NCI-H146 (cell line): ENCODE results near the gene CDC73.
"Not testable (repeated sequence)": the region's sequence is repeated elsewhere in the genome, so short reads cannot be mapped to it uniquely, and the experiment has no call there.

Source experiments
- DNase-seq: peaks from one replicate; lab custom pipeline; 2025; lab: John Stamatoyannopoulos, UW

The CDC73 gene

DNA sequence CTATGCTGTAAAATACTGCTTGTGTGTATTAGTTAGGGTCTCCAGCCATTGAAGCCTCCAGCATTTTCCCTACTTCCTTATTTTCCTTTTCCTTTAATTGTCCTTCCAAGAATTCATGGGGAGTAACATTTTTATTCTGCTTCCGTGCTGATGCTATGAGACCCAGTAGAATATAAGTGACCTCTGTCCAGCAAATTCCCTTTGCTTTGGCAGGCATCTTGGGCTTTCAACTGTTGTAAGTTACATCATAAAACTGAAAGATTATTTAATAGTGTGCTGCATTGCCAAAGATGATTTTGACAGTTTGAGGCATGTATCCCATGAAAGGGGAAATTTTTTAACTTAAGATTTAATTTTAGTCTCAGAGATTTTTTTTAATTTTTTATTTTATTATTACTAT, 112.7 kb downstream of the CDC73 start:
- DNase-seq: no peak

DNA sequence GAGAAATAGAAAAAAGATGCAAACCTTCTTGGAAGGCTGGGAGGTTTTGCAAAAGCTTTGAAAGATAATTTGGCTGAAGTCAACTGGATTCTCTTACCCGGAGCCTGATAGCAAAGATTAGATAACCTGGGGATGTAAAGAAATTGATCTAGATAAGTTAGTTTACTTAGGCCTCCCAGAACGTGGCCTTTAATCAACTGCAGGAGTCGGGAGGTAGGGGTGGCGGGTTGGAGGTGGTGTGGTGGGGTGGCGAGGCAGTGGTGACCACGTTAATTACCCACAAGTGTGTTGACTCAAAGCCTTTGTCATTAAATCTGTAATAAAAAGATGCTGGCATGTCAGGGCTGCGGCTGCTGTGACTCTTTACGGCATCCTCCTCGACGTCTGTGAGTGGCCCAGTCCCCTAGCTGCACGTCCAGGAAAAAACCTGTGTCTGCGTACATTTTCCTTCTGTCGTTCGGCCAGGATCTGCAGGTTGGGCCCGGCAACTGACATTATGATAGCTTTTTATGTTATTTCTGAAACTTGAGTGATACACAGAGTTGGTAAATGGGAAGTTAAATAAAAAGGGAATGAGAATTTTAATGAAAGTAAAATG, 115.6 kb downstream of the CDC73 start:
- DNase-seq: no peak

DNA sequence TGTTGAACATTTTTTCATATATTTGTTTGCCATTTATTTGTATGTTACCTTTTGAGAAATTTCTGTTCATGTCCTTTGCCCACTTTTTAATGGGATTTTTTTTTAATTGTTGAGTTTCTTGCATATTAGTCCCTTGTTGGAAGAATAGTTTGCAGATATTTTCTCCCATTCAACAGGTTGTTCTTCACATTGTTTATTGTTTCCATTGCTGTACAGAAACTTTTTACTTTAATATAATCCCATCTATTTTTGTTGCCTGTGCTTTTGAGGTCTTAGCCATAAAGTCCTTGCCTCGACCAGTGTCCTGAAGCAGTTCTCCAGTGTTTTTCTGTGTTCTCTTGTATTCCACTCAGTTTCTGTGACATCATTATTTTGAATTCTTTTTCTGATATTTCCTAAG, 118.8 kb downstream of the CDC73 start:
- no peak for DNase-seq

DNA sequence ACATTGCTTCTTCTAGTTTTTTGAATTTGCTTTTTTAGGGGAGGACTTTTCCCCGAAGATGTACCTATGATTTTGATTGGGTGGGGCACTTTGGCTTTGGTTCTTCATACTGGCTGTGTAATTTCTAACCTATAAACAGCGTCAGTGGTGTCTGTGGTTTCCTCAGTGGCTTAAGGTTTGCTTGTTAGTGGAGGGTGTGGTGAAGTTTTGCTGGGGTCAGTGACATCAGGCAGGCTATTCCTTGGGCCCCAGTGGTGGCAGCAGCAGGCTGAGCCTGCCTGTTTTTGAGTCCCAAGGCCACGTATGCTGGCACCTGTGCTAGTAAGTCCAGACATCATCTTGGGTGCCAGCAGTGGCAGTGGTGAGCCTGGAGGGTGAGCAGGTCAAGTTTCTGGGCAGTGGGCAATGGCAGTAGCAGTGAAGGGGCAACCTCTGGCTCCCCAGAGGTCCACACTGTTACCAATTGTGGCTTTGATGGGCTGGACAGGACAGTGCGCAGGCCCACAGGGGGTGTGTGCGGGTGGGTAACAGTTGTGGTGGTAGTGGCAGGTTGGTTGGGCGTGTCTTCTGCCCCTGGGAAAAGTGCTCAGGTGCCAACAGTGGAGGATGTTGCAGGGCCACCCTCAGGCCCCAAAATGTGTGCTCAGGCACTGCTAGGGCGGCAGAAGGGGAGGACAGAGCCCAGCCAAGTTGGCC, 119.4 kb downstream of the CDC73 start:
- no peak for DNase-seq

DNA sequence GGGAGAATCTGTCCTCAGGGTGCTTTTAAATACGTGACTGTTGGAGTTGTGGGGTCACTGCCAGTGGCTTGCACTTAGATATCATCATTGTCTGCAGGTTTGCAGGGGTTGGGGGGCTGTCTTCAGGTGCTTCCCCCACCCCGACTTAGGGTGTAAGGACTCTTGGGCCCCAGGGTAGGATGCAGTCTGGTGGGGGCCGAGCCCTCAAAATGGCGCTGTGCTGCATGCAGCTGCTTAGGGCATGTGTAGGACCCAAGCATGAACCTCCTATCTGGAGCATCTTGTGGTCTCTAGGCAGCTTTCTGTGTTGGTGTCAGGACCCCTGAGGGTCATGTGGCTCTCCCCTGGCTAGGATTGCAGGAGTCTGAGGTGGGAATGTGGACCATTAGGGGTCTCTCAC, 120.2 kb downstream of the CDC73 start:
- no peak for DNase-seq

DNA sequence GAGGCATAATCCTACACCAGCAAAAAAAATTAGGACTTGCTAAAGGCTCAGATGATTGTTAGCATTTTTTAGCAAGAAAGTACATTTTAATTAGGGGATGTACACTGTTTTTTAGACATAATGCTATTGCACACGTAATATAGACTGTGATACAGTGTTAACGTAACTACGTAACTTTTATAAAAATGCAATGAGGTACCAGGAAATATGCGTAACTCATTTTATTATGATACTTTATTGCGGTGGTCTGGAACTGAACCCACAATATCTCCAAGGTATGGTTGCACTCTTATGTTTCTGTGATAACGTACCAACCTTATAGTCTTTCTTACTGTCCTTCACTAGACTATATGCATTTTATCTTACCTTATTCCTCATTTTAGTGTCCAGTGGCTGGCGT, 127.4 kb downstream of the CDC73 start:
- DNase-seq: no peak

DNA sequence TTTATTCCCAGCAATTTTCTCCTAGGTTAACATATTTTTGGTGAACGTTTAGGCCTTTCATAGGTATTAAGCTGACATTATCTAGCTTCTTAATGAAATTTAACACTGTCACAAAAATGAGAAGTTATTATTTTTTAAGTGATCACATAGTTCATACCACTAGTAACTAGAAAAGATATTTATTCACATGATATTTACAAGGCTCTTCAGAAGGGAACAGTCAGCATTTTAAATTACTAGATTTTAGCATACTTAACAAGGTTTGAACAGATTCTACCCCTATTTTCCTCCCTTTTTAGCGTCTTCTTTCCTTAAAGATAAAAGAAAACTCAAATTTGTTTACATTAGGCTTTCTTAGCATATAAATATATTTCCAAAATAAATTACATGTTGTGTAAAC, 130.1 kb downstream of the CDC73 start:
- DNase-seq: no peak

DNA sequence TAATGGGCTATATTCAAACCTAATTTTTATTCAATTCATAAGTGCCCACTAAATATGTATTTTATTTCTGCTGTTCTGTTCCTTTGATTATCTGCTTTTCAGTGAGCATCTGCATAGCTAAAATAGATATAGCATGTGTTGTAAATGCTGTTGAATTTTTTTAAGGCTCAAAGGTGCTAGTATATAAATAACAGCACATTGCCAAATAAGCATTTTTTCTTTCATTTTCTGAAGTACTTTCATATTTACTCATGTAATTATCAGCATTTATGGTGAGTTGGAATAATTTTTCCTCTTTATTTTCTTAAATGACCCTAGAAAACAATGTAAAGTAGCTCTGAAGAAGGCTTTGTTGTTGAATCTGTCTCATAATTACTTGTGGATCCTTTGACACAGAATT, 134.2 kb downstream of the CDC73 start:
- DNase-seq: peak; percentile 17

DNA sequence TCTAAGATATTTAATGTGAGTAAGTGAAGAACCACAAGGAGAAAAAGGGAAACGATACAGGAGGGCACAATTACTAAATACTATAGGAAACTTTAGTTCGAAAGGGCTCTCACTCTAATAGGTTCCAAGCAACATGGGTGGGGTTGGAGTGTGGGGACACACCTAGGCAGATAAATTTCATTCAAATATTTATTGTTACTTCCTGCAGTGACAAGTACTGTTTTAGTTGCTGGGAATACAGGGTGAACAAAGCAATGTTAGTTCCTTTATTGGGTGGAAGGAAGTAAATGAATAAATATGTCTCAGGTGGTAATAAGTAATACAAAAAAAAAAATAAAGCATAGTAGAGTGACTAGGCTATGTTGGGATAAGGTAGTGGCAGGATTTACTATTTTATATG, 137.8 kb downstream of the CDC73 start:
- no peak for DNase-seq

DNA sequence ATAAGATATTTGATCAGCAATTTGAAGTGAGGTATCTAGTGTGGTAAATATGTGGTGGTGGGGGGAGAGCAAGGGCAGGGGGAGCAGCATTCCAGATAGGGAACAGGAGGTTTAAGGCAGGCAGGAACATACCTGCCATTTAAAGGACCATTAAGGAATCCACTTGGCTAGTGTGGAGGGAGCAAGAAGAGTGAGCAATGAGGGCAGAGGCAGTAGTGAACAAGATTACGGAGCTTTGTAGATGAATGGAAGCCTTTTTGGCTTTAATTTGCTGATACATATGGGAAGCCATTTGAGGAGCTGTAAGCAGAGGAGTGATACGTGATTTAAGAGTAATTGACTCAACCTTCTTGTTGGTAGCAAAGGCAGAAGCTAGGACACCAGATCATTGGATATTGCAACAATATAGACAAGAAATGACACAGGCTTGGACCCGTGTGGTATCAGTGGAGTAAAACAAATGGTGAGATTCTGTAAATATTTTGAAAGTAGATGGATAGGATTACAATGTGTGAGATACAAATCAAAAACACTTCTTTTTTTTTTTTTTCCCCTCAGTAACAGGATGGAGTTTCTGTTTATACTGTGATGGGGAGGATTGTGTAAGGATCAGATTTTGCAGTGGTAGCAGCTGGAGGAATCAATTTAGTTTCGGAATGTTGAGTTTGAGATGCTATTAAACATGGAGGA, 138.4 kb downstream of the CDC73 start:
- DNase-seq: no peak

DNA sequence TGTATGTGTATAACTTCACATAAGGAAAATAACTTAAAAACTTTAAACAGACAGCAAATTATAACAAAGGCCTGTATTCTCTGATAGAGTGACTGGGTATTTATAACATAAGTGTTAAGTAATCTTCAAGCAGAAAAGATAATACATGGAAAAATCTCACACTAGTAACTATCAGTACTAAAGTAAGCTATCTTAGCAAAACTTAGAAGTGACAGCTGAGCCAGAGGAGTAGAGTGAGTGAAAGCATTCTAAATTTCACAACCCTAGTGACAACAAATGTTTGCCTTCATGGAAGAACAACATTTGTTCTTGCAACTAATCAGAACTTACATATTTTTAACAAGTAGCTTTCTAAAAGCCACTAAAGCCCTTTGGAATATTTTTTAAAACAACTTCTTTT, 139.1 kb downstream of the CDC73 start:
- no peak for DNase-seq

DNA sequence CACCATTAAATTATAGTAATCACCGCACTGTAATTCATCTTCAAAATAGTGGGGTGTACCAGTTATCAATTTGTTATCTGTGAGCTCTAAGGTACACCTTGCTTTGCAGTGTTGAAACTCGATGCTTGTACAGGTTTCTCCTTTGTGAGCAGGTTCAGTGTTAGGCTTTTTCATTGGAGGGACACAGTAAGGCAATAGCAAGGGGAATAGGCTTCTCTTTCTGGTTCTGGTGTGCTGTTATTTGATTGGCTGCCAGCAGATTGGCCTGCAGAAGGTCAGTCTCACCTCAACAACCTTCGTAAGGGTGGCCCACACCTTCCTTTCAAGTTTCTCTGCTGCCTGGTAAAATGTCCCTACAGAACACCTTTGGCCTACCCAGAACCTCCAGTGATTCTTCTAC, 140.8 kb downstream of the CDC73 start:
- no peak for DNase-seq

DNA sequence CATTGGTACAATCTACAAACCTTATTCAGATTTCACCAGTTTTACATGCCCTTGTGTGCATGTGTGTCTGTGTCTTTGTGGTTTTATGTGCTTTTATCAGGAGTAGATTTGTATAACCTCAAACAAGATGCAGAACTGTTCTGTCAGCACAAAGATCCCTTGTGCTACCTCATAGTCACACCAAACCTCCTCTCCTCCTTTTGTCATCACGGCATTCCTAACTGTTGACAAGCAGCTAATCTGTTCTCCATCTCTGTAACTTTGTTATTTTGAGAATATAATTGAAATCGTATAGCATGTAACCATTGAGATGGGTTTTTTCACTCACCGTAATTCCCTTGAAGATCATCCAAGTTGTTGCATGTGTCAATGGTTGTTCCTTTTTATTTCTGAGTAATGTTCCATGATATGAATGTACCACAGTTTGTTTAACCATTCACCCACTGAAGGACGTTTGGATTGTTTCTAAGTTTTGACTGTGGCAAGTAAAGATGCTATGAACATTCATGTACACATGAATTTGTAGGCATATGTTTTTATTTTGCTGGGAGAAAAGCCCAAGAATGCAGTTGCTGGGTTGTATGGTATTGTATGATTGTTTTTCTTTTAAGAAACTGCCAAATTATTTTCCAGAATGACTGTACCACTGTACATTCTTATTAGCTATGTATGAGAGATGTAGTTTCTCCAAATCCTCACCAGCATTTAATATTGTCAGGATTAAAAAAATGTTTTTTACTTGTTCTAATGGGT, 142.7 kb downstream of the CDC73 start:
- no peak for DNase-seq

DNA sequence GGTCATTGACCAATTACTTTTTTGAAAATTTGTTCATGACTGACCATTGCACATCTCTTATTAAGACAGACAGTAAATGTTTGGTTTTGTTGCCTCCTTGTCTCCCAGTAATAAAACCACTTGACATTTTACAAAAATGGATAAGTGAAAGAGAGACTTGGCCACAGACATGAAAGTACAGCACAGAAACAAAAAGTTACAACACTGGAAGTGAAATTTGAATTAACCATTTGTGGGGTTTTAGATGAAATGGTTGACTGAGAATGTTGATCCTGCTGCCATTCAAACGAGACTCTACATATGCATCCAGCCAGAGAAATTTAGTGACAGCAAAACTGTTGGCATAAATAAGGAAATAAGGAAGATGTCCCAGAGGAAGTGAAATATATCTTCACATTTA, 143.9 kb downstream of the CDC73 start:
- DNase-seq: no peak

DNA sequence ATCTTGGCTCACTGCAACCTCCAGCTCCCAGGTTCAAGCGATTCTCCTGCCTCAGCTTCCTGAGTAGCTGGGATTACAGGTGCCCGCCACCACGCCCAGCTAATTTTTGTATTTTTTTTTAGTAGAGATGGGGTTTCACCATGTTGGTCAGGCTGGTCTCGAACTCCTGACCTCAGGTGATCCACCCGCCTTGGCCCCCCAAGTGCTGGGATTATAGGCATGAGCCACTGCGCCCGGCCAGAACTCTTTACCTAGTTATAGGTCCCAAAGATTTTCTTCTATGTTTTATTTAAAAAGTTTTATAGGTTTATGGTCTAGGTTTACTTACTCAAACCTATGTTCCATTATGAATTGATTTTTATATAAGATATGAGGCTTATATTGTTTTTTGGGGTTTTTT, 145.0 kb downstream of the CDC73 start:
- DNase-seq: not testable (repeated sequence)

DNA sequence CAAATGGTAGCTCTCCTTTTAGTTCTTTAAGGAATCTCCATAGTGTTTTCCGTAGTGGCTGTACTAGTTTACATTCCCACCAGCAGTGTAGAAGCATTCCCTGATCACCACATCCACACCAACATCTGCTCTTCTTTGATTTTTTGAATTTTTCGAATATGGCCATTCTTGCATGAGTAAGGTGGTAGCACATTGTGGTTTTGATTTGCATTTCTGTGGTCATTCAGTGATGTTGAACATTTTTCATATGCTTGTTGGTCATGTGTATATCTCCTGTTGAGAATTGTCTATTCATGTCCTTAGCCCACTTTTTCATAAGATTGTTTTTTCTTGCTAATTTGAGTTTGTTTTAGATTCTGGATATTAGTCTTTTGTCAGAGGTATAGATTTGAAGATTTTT, 149.2 kb downstream of the CDC73 start:
- no peak for DNase-seq

DNA sequence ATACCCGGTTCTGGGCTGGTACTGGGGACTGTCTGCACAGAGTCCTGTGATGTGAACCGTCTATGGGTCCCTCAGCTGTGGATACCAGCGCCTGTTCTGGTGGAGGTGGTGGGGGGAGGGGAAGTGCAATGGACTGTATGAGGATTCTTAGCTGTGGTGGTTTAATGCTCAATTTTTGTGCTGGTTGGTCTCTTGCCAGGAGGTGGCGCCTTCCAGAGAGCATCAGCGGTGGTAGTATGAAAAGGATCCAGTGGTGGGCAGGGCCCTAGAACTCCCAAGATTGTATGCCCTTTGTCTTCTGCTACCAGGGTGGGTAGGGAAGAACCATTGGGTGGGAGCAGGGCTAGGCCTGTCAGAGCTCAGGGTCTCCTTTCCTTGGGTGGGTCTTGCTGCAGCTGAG, 153.9 kb downstream of the CDC73 start:
- no peak for DNase-seq

DNA sequence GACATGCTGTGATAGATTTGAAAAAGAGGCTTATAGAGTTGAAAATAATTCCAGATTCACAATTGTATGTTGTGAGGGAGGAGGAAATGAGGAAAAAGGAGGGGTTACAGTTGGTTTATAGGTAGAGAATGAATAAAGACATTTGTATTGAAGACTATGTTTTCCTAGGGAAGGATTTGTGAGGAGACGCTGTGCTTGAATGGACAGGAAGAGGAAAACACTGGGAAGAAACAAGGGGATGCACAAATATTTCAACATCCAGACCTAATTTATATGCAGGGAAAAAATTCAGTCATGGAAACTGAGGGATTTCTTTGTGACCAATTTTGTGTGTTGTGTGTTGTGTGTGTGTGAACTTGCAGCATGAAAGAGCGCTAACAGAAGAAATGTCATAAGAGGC, 157.1 kb downstream of the CDC73 start:
- no peak for DNase-seq

DNA sequence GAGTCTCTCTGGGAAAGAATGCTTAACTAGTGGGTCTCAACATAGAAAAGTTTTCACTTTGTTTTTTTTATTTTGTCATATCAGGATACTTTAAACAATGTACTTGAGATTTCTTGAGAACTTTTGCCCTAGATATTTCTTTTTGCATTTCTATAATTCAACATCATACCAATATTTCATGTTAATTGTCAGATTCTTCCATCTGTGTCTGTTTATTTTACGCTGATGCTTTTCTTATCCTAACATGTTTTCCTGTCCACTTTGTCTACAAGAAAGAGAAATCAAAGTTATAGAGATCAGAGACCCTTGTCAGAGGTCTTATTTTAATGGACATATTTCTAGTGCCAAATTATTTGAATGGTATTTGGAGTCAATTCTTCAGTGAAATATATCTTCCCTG, 160.1 kb downstream of the CDC73 start:
- no peak for DNase-seq

DNA sequence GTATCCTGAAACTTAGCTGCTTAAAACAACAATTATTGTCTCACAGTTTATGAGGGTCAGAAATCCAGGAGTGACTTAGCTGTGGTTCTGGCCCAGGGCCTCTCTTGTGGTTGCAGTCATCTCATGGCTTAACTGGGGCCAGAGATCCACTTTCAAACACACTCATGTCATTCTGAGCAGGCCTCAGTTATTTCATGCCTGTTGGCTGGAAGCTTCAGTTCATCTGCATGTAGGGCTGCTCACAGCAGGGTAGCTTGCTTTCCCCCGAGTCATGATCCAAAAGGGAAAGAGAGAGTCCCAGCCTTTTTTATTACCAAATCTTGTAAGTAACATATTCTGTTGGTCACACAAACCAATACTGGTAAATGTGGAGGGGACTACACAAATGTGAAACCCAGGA, 161.2 kb downstream of the CDC73 start:
- DNase-seq: no peak

DNA sequence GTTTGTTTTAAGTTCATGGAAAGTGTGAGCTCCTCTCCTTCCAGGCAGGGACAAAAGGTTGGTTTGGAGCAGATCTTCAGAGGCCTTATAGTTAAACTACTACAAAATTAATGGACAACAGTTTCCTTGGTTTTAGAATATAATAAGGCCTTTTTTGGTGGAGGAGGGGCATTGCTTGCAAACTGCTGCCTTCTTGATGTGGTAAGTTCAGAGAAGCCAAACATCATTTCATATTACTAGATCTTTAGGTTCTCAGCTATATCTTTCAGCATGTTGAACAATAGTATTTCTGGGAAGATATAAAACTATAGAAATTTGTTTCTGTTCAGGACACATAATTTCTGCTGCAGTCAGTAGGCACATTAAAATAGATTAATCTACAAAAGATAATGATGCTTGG, 162.4 kb downstream of the CDC73 start:
- DNase-seq: no peak

DNA sequence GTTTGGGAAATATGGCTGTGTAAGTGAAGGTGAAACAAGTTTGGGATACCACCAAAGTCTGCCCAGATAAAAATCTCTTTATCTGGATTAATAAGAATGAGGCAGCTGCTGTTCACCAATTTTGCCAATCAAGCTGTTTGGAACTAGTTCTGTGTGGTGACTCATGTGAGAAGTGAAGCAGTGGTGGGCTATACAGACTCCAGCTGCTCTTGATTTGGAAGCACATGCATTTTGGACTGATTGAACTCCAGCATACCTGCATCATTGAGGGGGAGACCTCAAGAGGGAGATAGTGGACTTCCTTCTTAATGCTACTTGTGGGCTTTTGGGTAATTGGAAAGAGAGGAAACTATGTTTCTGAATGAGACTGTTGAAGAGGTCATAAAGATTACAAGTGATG, 163.8 kb downstream of the CDC73 start:
- peak; percentile 10 for DNase-seq

DNA sequence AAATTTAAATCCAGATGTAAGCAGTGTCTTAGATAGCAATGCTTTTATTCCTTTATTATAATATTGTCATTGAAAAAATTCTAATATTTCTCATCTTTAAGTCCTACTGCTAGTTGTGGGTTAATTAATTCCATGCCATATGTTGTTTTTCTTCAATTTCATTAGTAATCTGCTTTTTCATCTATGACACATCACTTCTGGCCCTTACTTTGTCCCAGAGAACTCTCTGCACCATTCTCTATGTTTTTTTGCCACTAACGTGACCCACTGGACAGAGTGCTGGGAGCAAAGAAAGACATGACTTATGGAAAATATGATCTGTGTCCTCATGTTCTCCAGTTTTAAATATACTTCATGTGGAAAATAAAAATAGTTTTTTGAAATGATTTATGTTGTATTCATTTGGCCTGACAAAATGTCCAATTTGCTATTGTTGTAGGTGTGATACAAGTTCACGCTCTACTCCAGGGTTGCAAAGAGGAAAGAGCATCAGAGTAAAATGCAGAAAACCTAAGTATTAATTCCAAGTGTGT, 166.8 kb downstream of the CDC73 start:
- not testable (repeated sequence) for DNase-seq
